ENCODE results near the gene MRE11. TPM values are rescaled to one million over a fixed set of nuclear protein-coding genes. Genes with fewer than 3 reads are reported as not detected.

MRE11 gene
- total and polyA plus RNA-seq, 10 of the 15 experiments (the other 5 are each of a cell fraction or from before 2014, with no cell fraction given) = 16.2 to 39.2 (median 26.9) TPM

DNA sequence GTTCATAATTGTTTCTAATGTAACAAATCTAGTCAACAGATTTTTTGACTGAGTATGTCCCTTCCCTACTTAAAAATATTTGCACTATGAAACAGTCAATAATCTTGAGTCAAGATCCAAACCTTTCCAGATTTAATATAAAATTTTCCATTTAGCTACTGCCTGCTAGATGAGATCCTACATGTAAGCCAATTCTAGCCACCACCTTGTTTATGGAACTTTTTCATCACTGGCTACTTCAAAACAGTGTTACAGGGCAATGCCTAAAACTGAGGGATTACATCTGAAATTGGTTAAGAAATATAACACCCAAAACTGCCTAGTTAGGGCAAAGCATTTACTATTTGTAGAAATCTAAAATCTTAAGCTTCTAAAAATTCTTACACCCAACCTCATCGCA, 39.6 kb upstream of the MRE11 start:
- Histone ChIP-seq H3K27ac (ENCODE audit: control insufficient read depth, insufficient read depth) (no peak overlapping the region), H3K36me3 (ENCODE audit: control insufficient read depth in 2 of 2, insufficient read depth in 2 of 2, low read length in 1 of 2) (no peaks in the 10 kb centered on the region), H2AFZ (ENCODE audit: control insufficient read depth, low read depth, low read length) (no peak overlapping the region), H3K79me2 (ENCODE audit: control insufficient read depth, insufficient read depth, low read length) (no peaks in the 10 kb centered on the region), H3K9ac (ENCODE audit: control insufficient read depth, insufficient read depth, low read length) (no peak overlapping the region), H4K20me1 (ENCODE audit: control insufficient read depth, insufficient read depth) (no peaks in the 10 kb centered on the region), H3K4me3 (no peak overlapping the region), H3K4me2 (ENCODE audit: control insufficient read depth, insufficient read depth) (no peak overlapping the region), H3K4me1 (ENCODE audit: control insufficient read depth, insufficient read depth, low read length) (no peaks in the 10 kb centered on the region), H3K27me3 (replicated peaks in 1 of 2; ENCODE audit: control insufficient read depth in 2 of 2, insufficient read depth in 2 of 2, low read length in 1 of 2) (no peaks in the 10 kb centered on the region), H3K9me3 (replicated peaks; ENCODE audit: control insufficient read depth, insufficient read depth, low read length) (no peaks in the 10 kb centered on the region)
- in situ Hi-C loops (cut with MboI) (no loop called here), intact Hi-C loops (cut with micrococcal nuclease; ENCODE audit: unreplicated experiment) (no loop called here)
- 100% methylated on average over 1 of the region's 1 CpG for WGBS (ENCODE audit: insufficient coverage, insufficient replicate concordance, low lambda C conversion rate, missing lambda C conversion rate)
- POLR2A ChIA-PET = interaction anchor here (1.2 to 1.5 kb wide), 3 partner anchors 11 to 63 kb away, joined by 3 to 5 read pairs (median 4); partner anchors contain the start of gene FUT4
- no TSS peak for BruUV-seq (replicated peaks)
- RAD21 ChIA-PET (ENCODE audit: unreplicated experiment) = interaction anchor here (0.9 to 1.0 kb wide), 3 partner anchors 13 to 70 kb away, joined by 3 to 4 read pairs (median 3); no protein-coding TSS in a partner anchor
- CTCF ChIA-PET = interaction anchor here (0.8 to 3.0 kb wide), 9 partner anchors 11 to 69 kb away, joined by 3 to 13 read pairs (median 4); no protein-coding TSS in a partner anchor
- SMC1A ChIA-PET (ENCODE audit: uncharacterized antibody, unreplicated experiment) = interaction anchor here (0.7 to 3.1 kb wide), 11 partner anchors 10 to 70 kb away, joined by 3 to 21 read pairs (median 4); partner anchors contain the start of gene C11orf97
- ATAC-seq (no peak), DNase-seq (ENCODE audit: low read depth, low spot score) (no peak), FAIRE-seq (no peak)
- TF ChIP-seq SIN3A (IDR thresholded peaks at IDR 0.05; ENCODE audit: low read depth, low read length) (no peak), NFIC (IDR thresholded peaks at IDR 0.05; ENCODE audit: low read depth, low read length) (no peak), ASH2L (IDR thresholded peaks at IDR 0.05; ENCODE audit: borderline replicate concordance, low read depth) (no peak), WRNIP1 (IDR thresholded peaks at IDR 0.05; ENCODE audit: borderline replicate concordance, low read depth, low read length) (no peak), MYC (IDR thresholded peaks at IDR 0.05; ENCODE audit: insufficient read depth, insufficient read length, insufficient replicate concordance, low read length, severe bottlenecking) (no peak), ZNF622 (IDR thresholded peaks at IDR 0.05) (no peak), HCFC1 (IDR thresholded peaks at IDR 0.05; ENCODE audit: low read length) (no peak), ATF7 (IDR thresholded peaks at IDR 0.05; ENCODE audit: low read depth) (no peak)
- TF ChIP-seq, protein P1, sequence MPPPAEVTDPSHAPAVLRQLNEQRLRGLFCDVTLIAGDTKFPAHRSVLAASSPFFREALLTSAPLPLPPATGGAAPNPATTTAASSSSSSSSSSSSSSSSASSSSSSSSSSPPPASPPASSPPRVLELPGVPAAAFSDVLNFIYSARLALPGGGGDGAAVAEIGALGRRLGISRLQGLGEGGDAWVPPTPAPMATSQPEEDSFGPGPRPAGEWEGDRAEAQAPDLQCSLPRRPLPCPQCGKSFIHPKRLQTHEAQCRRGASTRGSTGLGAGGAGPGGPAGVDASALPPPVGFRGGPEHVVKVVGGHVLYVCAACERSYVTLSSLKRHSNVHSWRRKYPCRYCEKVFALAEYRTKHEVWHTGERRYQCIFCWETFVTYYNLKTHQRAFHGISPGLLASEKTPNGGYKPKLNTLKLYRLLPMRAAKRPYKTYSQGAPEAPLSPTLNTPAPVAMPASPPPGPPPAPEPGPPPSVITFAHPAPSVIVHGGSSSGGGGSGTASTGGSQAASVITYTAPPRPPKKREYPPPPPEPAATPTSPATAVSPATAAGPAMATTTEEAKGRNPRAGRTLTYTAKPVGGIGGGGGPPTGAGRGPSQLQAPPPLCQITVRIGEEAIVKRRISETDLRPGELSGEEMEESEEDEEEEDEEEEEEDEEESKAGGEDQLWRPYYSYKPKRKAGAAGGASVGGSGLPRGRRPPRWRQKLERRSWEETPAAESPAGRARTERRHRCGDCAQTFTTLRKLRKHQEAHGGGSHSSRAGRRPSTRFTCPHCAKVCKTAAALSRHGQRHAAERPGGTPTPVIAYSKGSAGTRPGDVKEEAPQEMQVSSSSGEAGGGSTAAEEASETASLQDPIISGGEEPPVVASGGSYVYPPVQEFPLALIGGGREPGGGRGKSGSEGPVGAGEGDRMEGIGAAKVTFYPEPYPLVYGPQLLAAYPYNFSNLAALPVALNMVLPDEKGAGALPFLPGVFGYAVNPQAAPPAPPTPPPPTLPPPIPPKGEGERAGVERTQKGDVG (CRISPR knock-in tag; IDR thresholded peaks at IDR 0.05) = no peak
- TF ChIP-seq, protein P2, sequence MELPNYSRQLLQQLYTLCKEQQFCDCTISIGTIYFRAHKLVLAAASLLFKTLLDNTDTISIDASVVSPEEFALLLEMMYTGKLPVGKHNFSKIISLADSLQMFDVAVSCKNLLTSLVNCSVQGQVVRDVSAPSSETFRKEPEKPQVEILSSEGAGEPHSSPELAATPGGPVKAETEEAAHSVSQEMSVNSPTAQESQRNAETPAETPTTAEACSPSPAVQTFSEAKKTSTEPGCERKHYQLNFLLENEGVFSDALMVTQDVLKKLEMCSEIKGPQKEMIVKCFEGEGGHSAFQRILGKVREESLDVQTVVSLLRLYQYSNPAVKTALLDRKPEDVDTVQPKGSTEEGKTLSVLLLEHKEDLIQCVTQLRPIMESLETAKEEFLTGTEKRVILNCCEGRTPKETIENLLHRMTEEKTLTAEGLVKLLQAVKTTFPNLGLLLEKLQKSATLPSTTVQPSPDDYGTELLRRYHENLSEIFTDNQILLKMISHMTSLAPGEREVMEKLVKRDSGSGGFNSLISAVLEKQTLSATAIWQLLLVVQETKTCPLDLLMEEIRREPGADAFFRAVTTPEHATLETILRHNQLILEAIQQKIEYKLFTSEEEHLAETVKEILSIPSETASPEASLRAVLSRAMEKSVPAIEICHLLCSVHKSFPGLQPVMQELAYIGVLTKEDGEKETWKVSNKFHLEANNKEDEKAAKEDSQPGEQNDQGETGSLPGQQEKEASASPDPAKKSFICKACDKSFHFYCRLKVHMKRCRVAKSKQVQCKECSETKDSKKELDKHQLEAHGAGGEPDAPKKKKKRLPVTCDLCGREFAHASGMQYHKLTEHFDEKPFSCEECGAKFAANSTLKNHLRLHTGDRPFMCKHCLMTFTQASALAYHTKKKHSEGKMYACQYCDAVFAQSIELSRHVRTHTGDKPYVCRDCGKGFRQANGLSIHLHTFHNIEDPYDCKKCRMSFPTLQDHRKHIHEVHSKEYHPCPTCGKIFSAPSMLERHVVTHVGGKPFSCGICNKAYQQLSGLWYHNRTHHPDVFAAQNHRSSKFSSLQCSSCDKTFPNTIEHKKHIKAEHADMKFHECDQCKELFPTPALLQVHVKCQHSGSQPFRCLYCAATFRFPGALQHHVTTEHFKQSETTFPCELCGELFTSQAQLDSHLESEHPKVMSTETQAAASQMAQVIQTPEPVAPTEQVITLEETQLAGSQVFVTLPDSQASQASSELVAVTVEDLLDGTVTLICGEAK (IDR thresholded peaks at IDR 0.05; ENCODE audit: borderline replicate concordance) = no peak
- TF ChIP-seq, protein P3, sequence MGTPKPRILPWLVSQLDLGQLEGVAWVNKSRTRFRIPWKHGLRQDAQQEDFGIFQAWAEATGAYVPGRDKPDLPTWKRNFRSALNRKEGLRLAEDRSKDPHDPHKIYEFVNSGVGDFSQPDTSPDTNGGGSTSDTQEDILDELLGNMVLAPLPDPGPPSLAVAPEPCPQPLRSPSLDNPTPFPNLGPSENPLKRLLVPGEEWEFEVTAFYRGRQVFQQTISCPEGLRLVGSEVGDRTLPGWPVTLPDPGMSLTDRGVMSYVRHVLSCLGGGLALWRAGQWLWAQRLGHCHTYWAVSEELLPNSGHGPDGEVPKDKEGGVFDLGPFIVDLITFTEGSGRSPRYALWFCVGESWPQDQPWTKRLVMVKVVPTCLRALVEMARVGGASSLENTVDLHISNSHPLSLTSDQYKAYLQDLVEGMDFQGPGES (IDR thresholded peaks at IDR 0.05) = no peak
- TF ChIP-seq, protein P4, sequence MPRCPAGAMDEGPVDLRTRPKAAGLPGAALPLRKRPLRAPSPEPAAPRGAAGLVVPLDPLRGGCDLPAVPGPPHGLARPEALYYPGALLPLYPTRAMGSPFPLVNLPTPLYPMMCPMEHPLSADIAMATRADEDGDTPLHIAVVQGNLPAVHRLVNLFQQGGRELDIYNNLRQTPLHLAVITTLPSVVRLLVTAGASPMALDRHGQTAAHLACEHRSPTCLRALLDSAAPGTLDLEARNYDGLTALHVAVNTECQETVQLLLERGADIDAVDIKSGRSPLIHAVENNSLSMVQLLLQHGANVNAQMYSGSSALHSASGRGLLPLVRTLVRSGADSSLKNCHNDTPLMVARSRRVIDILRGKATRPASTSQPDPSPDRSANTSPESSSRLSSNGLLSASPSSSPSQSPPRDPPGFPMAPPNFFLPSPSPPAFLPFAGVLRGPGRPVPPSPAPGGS (IDR thresholded peaks at IDR 0.05; ENCODE audit: borderline replicate concordance, insufficient read depth, low read depth, low read length, poor library complexity, severe bottlenecking) = no peak
